ELF-1 (cell line): Measurements from ENCODE around the gene EPHA2.

ENCODE experiments used
- DNase-seq: peaks from one replicate; pipeline ENCODE4 v3.0.0-alpha.2; 2016; ENCODE audit warnings: low read depth, low spot score

Gene EPHA2

DNA sequence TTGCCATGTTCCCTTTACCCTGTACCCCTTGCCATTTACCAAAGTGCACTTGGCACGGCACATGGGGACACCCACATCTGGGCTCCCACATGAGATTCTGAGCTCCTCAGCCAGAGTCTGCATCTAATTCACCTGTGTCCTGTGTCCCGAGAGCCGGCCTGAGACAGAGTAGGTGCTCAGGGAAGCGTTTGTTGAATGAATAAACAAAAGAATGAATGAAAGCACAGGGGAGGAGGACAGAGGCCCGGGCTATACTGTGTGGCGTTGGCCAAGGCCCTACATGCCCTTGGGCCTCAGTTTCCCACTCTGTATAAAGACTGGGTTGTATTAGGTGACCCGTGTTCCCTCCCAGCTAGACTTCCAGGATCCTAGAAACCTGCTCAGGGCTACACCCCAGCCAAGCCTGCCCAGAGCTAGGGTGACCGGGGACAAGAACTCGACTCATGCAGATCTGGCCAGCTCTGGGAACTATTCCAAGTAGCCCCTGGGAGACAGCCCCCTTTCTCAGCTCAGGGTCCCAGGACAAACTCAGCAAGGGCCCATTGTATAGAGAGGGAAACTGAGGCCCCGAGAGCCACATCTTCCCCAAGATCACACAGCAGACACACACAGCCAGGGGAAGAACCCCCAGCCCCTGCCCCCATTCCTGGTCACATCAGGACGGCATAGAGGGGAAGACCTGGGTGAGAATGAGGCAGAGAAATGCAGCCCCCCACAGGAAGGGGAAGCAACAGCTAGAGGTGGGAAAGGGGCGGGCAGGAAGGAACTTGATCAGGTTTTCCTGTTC is 6.0 kb downstream of the EPHA2 start:
- DNase-seq = no peak

DNA sequence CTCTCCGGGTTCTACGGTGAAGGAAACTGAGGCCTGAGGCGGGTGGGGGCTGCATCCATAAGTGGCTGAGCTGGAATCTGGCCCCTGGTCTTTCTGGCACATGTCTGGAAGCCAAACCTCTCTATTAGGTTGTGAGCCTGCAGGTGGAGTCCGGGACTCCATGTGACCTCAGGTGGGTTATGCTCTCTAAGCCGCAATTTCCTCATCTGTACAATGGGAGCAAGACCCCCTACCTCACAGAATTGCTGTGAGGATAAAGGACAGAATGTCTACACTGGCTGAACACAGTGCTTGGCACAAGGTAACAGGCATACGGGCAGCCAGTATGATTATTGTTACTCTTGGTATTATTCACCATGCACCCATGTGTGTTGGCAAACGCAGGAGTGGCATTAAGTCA is 6.7 kb downstream of the EPHA2 start:
- no peak for DNase-seq

DNA sequence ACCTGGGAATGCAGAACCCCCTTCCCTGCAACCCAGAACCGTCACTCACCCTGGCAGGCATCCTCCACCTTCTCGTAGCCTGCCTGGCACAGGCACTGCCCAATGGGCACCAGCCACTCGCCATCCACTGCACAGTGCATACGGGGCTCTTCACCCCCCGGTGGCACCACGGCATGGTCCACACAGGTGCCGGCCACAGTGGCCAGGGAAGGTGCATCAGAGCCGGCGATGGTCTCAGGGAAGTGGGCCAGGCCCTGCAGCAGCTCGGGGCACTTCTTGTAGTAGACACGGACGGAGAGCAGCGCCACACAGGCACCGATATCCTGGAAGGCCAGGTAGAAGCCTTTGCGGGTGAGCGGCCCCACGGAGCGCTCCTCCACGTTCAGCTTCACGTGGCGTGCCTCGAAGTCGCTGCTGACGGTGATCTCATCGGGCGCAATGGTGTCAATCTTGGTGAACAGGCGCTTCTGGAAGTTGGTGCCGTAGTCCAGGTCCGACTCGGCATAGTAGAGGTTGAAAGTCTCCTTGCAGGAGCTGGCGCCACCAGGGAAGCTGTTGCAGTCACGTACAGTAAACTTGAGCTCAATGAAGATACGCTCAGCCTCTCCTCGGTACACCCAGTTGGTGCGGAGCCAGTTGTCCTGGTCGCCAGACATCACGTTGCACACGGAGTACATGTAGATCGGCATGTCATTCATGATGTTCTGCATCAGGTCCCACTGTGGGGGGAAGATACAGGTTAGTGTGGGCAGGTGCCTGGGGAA is 7.4 kb downstream of the EPHA2 start:
- no peak for DNase-seq

DNA sequence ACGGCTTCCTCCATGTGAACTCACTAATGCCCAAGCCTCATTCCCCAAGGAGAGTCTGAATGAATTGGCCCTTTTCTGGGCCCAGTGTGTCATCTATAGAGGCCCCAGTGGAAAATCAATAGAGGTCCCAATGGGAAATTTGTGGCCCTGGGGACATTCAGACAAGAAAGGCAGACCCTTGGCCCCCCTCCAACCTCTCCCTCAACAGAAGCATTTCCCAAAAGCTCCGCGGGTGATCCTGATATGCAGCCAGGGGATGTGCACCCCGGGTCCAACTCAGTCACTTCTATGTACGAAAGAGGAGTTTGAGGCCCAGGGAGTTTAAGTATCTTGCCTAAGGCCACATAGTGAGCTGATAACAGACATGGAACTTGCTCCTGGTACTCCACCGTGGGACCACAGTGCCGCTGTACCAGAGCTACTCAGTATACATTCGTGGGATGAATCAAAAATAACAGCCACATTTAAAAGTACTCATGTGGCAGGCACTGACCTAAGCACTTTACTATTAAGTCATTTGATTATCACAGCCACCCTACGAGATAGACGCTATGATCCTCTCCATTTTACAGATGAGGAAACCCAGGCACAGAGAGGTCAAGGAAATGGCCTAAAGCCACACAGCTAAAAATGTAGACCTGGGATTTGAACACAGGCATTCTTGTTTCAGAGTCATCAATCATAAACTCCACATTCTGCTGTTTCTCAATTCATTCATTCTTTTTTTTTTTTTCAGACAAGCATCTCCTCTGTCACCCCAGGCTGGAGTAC is 8.5 kb downstream of the EPHA2 start:
- no peak for DNase-seq

DNA sequence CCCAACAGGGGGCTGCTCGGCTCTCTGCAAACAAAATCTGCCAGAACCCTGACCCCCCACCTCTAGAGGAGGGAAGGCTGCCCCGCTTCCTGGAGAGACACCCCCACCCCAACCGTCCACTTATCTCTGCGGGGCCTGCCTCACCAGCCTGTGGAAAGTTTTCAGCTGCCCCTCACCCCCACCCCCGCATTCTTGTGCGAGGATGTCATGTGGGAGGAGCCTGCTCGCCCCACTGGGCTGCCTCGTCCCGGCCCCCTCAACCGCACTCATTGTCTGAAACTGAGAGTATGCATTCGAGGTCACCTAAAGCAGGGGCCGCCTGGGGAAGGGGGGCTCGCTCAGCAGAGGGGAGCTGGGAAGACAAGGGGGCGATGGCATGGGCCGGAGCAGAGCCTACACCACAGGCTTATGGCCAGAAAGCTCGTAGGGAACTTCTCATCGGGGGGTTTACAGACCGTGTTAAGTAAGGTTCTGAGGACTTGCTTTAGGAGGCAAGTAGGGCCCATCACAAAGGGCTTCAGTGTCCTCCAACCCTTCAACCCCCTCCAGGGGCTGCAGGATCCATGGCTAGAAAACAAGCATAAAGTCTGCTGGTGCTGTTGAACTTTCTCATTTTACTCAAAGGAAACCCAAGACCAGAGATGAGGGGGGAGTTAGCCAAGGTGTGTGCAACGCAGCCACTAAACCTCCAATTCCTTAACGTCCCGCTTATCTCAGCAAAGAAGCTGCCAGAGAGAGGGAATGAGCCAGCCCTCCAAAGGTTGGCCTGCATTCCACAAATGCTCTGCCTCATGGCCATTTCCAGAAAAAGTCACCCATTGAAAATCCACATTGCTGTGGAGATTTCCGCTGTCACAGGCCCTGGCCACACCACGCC is 9.4 kb downstream of the EPHA2 start:
- peak; percentile 93 for DNase-seq

DNA sequence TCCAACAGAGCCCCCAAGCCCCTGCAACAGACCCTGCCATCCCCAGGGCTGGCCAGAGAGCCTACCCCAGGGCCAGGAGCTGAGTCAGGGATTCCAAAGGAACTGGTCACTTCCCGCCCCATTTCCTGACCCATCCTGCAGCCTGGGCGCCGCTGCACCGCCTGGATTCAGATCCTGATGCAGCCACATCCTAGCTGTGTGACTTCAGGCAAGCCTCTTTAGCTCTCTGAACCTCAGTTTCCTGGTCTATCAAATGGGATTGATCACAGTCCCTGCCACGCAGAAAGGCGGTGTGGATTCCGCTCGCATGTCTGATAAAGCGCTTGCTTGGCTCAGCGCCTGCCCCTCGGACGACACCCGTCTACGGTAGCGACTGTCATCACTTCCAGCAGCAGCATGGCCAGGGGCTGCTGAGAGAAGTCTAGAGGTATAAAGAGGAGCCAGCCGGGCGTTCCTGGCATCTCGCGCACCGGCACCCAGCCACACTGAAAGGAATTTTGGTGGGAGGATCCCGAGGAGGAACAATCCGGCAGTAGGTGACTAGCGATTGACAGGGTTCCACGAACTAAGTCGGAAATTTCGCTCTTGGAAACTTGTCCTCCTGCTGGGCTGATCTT is 10.1 kb downstream of the EPHA2 start:
- peak; percentile 87 for DNase-seq

DNA sequence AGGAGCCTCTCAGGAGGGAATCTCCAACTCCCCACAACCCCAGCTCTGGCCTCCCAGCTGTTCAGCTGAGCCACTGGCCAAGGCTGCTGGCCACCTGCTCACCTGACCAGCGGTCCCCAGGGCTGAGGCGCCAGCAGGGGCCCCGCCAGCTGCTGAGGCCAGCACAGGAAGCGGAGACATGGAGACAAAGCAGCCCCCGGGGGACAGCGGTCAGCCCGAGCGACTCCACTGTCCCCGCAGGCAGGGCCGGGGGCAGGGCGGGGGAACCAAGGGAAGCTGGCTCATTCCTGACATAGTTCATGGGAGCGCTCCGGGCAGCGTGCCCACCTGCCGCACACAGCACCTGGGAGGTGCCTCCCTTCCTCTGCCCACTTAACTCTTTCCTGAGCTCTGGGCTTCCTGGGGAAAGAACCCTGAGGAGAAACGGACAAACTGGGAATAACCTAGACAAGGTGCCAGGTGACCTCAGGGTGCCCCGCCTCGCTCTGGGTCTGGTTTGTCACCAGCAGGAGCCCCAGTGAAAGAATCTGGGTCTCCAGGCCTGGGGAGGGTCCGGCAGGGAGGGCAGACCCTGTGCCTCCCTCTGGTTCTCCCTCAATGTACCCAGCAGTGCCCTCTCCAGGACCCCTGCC is 10.7 kb downstream of the EPHA2 start:
- peak; percentile 82 for DNase-seq

DNA sequence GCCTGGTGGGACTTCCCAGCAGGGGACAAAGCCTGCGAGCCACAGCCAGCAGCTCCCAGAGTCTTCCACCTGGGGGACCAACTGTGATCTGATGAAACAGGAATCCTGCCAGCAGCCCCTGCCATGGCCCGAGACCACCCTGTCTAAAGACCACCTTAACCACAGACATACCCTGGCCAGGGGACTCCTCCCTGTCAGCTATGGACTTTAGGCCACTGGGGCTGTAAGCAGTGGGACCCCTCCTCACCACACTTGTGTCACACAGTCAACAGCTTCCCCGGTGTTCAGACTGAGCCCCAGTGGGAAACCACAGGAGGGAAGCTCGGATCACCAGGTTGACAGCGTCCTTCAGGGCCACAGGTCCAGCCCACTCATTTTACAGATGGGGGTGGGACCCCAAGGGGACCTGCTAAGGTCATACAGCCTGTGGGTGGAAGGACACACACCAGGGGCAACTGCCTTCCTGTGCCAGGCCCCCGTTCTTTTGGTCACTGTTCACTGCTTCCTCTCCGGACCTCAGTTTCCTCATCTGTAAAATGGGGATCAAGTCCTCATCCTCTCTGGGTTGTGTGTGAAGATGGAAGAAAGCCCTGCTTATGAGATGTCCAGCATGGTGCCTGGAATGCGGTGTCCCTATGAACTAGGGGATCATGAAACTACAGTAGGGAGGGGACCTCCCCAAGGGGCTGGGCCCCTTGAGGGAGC is 11.4 kb downstream of the EPHA2 start:
- no peak for DNase-seq

- peak; percentile 72 for DNase-seq
Observed at GRCh38 chr1:16143566-16144324, 12.1 kb downstream of the EPHA2 start.

DNA sequence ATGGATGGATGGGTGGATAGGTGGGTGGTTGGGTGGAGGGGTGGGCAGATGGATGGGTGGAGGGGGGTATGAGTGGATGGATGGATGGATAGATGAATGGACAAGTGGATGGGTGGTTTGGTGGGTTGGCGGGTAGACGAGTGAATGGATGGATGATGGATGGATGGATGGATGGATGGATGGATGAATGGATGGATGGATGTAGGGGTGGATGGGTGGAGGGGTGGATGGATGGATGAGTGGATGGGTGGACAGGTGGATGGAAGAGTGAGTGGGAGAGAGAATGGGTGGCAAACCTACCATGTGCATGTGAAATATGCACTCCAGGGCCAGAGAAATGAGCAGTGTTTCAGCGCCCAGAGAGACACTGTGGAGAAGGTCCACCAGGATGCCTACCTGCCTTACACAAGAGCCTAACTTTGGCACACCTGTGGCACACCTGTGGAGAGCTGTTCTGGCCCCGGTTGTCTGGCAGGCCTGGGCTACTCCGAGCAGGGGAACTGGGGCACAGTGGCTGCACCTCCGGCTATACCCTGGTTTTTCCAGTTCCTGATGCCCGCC is 12.8 kb downstream of the EPHA2 start:
- no peak for DNase-seq

DNA sequence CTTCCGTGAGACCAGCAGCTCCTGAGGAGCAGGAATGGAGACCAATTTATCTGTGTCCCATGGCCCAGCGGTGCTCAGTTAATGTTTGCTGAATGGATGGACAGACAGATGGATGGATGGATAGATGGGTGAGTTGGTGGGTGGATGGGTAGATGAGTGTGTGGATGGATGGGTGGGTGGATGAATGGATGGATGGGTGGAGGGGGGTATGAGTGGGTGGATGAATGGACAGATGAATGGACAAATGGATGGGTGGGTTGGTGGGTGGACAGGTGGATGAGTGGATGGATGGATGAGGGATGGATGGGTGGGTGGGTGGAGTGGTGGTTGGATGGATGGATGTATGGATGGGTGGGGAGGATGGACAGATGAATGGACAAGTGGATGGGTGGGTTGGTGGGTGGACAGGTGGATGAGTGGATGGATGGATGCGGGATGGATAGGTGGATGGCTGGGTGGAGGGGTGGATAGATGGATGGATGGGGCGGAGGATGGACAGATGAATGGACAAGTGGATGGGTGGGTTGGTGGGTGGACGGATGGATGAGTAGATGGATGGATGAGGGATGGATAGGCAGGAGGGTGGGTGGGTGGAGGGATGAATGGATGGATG is 13.4 kb downstream of the EPHA2 start:
- no peak for DNase-seq

- DNase-seq = peak; percentile 56
Observed at GRCh38 chr1:16141573-16142336, 14.1 kb downstream of the EPHA2 start.

DNA sequence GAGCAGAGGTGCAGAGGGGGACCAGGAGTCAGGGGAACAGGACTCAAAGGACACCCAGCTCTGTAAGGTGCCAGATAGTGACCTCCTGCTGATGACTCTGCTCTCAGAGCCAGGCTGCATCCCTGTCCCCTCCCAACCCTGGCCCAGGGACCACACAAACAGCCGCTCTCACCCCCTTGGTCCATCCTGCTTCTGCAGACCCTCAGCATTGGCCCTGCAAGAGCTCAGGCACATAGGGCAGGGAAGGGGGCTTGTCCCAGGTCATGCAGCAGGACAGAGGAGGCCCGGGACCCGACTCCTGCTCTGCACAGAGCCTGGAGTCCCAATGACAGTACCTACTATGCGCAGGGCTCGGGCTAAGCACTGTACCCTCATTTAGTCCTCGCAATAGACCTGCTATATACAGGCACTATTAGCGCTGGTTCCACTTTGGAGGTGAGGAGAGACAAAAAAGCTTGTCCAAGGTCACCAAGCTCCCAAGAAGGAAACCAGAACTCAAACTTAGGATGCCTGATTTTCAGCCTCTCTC is 15.7 kb downstream of the EPHA2 start:
- DNase-seq = no peak

GRCh38 chr1:16139473-16139962 is 16.4 kb downstream of the EPHA2 start:
- DNase-seq = no peak

DNA sequence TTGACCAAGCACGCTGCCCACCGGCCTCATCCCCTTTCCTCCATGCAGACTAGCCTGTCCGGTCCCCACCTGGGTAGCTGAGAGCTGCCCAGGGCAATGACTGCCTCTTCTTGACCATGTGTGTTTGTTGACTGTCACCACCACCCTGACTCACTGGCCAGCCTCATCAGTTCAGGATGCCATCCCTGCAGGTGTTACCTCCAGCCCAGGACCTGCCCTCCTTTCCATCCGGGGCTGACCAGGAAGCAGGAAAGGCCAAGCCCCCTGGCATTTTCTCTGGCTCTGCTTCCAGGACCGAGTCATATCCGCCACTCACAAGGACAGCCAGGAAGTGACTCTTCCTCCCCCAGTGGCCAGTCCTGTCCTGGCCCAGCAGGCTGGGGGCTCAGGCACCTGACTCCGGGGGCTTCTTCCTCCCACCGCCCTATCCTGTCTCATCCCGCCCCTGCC is 17.1 kb downstream of the EPHA2 start:
- DNase-seq = no peak

DNA sequence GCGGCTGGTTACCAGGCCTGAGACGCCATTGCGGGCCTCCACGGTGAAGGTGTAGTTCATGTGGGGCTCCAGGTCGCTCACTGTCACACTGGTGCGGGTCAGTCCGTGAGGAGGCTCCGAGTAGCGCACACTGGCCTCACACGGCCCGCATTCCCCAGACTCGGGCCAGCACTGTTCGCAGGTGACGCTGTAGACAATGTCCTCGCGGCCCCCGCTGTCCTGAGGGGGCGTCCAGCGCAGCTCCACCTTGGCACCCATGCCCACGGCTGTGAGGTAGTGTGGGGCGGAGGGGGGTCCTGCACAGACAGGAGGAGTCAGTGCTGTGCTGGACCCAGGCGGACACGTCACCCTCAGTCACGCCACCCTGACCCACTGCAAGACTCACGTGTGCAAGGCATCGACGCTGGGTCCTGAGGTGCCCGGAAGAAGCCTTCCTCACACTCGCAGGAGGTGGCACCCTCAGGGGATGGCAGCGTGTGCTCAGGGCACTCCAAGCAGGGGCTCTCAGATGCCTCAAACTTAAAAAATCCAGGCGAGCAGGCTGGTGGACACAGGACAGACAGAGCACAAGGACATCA is 17.9 kb downstream of the EPHA2 start:
- no peak for DNase-seq

- no peak for DNase-seq
Observed at GRCh38 chr1:16135501-16135900, 20.4 kb downstream of the EPHA2 start.
